ENCODE data around the gene SAMD13.

SAMD13 gene

GRCh38 chr1:84373436-84374141 is 72.1 kb downstream of the SAMD13 start:
- Histone ChIP-seq H3K9ac (ENCODE audit: insufficient read length) (no peak overlapping the region), H3K36me3 (ENCODE audit: insufficient read depth, low read length) (no peaks in the 10 kb centered on the region), H3K4me3 (no peak overlapping the region), H3K27ac (no peak overlapping the region), H3K9me3 (ENCODE audit: low read depth, low read length) (no peaks in the 10 kb centered on the region)
- no peak for TF ChIP-seq EZH2 (IDR thresholded peaks at IDR 0.05)
- TF ChIP-seq POLR2AphosphoS5 (IDR thresholded peaks at IDR 0.05; ENCODE audit: borderline replicate concordance, low read depth, low read length), result no peak
- no peak for TF ChIP-seq FOXP2 (optimal IDR thresholded peaks at IDR 0.05; ENCODE audit: control extremely low read depth, extremely low read length, insufficient read depth)
- DNase-seq (ENCODE audit: low read depth, low spot score), result no peak

- no peak overlapping the region for H3K4me3 ChIP-seq
- DNase-seq (ENCODE audit: low read depth, low spot score), result no peak
Measured at GRCh38 chr1:84374991-84375696, 73.6 kb downstream of the SAMD13 start.

GRCh38 chr1:84376000-84376910 is 74.7 kb downstream of the SAMD13 start:
- DNase-seq (ENCODE audit: low read depth, low spot score), result no peak
- Histone ChIP-seq H3K4me3 (no peak overlapping the region), H3K9ac (ENCODE audit: insufficient read length) (no peak overlapping the region), H3K27ac (no peak overlapping the region), H3K9me3 (ENCODE audit: low read depth, low read length) (no peaks in the 10 kb centered on the region), H3K36me3 (ENCODE audit: insufficient read depth, low read length) (no peaks in the 10 kb centered on the region)
- no peak for TF ChIP-seq EZH2 (IDR thresholded peaks at IDR 0.05)

More at GRCh38 chr1:84374991-84375696, 73.6 kb downstream of the SAMD13 start:
- Histone ChIP-seq H3K27ac (no peak overlapping the region), H3K9me3 (ENCODE audit: low read depth, low read length) (no peaks in the 10 kb centered on the region), H3K9ac (ENCODE audit: insufficient read length) (no peak overlapping the region), H3K36me3 (ENCODE audit: insufficient read depth, low read length) (no peaks in the 10 kb centered on the region)
- TF ChIP-seq POLR2AphosphoS5 (IDR thresholded peaks at IDR 0.05; ENCODE audit: borderline replicate concordance, low read depth, low read length), result no peak
- TF ChIP-seq EZH2 (IDR thresholded peaks at IDR 0.05), result no peak
- TF ChIP-seq FOXP2 (optimal IDR thresholded peaks at IDR 0.05; ENCODE audit: control extremely low read depth, extremely low read length, insufficient read depth), result no peak

- no peak overlapping the region for H3K27ac ChIP-seq
- no peak for DNase-seq (ENCODE audit: low read depth, low spot score)
Measured at GRCh38 chr1:84377480-84378095, 76.1 kb downstream of the SAMD13 start.

GRCh38 chr1:84379138-84379916 is 77.8 kb downstream of the SAMD13 start:
- Histone ChIP-seq H3K4me3 (no peak overlapping the region), H3K36me3 (ENCODE audit: insufficient read depth, low read length) (no peaks in the 10 kb centered on the region), H3K9me3 (ENCODE audit: low read depth, low read length) (no peaks in the 10 kb centered on the region), H3K9ac (ENCODE audit: insufficient read length) (no peak overlapping the region), H3K27ac (no peak overlapping the region)
- DNase-seq (ENCODE audit: low read depth, low spot score), result no peak
- no peak for TF ChIP-seq POLR2AphosphoS5 (IDR thresholded peaks at IDR 0.05; ENCODE audit: borderline replicate concordance, low read depth, low read length)
- TF ChIP-seq EZH2 (IDR thresholded peaks at IDR 0.05), result no peak
- no peak for TF ChIP-seq FOXP2 (optimal IDR thresholded peaks at IDR 0.05; ENCODE audit: control extremely low read depth, extremely low read length, insufficient read depth)

More at GRCh38 chr1:84377480-84378095, 76.1 kb downstream of the SAMD13 start:
- Histone ChIP-seq H3K9me3 (ENCODE audit: low read depth, low read length) (no peaks in the 10 kb centered on the region), H3K9ac (ENCODE audit: insufficient read length) (no peak overlapping the region), H3K4me3 (no peak overlapping the region), H3K36me3 (ENCODE audit: insufficient read depth, low read length) (no peaks in the 10 kb centered on the region)
- TF ChIP-seq FOXP2 (optimal IDR thresholded peaks at IDR 0.05; ENCODE audit: control extremely low read depth, extremely low read length, insufficient read depth), result no peak
- TF ChIP-seq EZH2 (IDR thresholded peaks at IDR 0.05), result no peak
- TF ChIP-seq POLR2AphosphoS5 (IDR thresholded peaks at IDR 0.05; ENCODE audit: borderline replicate concordance, low read depth, low read length), result no peak

GRCh38 chr1:84379917-84380180 is 78.3 kb downstream of the SAMD13 start:
- DNase-seq (ENCODE audit: low read depth, low spot score), result no peak
- Histone ChIP-seq H3K36me3 (ENCODE audit: insufficient read depth, low read length) (no peaks in the 10 kb centered on the region), H3K9ac (ENCODE audit: insufficient read length) (no peak overlapping the region), H3K4me3 (no peak overlapping the region), H3K27ac (no peak overlapping the region), H3K9me3 (ENCODE audit: low read depth, low read length) (no peaks in the 10 kb centered on the region)
- TF ChIP-seq FOXP2 (optimal IDR thresholded peaks at IDR 0.05; ENCODE audit: control extremely low read depth, extremely low read length, insufficient read depth) (no peak), POLR2AphosphoS5 (IDR thresholded peaks at IDR 0.05; ENCODE audit: borderline replicate concordance, low read depth, low read length) (no peak), EZH2 (IDR thresholded peaks at IDR 0.05) (no peak)

- Histone ChIP-seq H3K9me3 (ENCODE audit: low read depth, low read length) (no peaks in the 10 kb centered on the region), H3K27ac (no peak overlapping the region), H3K9ac (ENCODE audit: insufficient read length) (no peak overlapping the region), H3K4me3 (no peak overlapping the region), H3K36me3 (ENCODE audit: insufficient read depth, low read length) (no peaks in the 10 kb centered on the region)
- no peak for DNase-seq (ENCODE audit: low read depth, low spot score)
- no peak for TF ChIP-seq POLR2AphosphoS5 (IDR thresholded peaks at IDR 0.05; ENCODE audit: borderline replicate concordance, low read depth, low read length)
- TF ChIP-seq EZH2 (IDR thresholded peaks at IDR 0.05), result no peak
- TF ChIP-seq FOXP2 (optimal IDR thresholded peaks at IDR 0.05; ENCODE audit: control extremely low read depth, extremely low read length, insufficient read depth), result no peak
Measured at GRCh38 chr1:84382127-84382526, 80.6 kb downstream of the SAMD13 start.

Measured in SK-N-MC (cell line).